C4-2B (cell line): ENCODE measurements around the gene LILRA6.

Experiments
- CTCF ChIP-seq: fragments of 450-650 bp; conservative IDR thresholded peaks from 2 replicates; pipeline ENCODE4 v1.5.1; 2017; ENCODE audit warnings: mild to moderate bottlenecking
- ZFX ChIP-seq: fragments of 450-650 bp; IDR thresholded peaks from 2 replicates; pipeline ENCODE4 v1.6.1; 2017

GRCh38 chr19:54233941-54234340 lies 8.6 kb downstream of the LILRA6 start:
- TF ChIP-seq CTCF (no peak), ZFX (no peak)
